Memory B cell (primary cell): ENCODE measurements around the gene LGALS9.

Experiments
- ATAC-seq: fragments of 150-1000 bp; cut with Tn5 transposase; 2 replicates; pipeline ENCODE4 v1.10.0; 2021; ENCODE audit warnings: low read depth, mild to moderate bottlenecking, moderate library complexity
- DNase-seq, 2 donors: peaks; one replicate each; pipeline ENCODE4 v3.0.0; 2022; ENCODE audit warnings: low spot score in 2 of 2
- H3K27ac Mint-ChIP-seq: one replicate; pipeline ENCODE4 v1.8.0; 2022; ENCODE audit warnings: mild to moderate bottlenecking, moderate library complexity, mixed read lengths
- H3K27me3 Mint-ChIP-seq: one replicate; pipeline ENCODE4 v1.8.0; 2022; ENCODE audit warnings: mixed read lengths
- H3K36me3 Mint-ChIP-seq: one replicate; pipeline ENCODE4 v1.8.0; 2022; ENCODE audit warnings: mild to moderate bottlenecking, mixed read lengths
- H3K4me1 Mint-ChIP-seq: one replicate; pipeline ENCODE4 v1.8.0; 2022; ENCODE audit warnings: mixed read lengths
- H3K4me3 Mint-ChIP-seq: one replicate; pipeline ENCODE4 v1.8.0; 2022; ENCODE audit warnings: mild to moderate bottlenecking, moderate library complexity, mixed read lengths
- H3K9me3 Mint-ChIP-seq: one replicate; pipeline ENCODE4 v1.8.0; 2022; ENCODE audit warnings: mixed read lengths

The LGALS9 gene

DNA sequence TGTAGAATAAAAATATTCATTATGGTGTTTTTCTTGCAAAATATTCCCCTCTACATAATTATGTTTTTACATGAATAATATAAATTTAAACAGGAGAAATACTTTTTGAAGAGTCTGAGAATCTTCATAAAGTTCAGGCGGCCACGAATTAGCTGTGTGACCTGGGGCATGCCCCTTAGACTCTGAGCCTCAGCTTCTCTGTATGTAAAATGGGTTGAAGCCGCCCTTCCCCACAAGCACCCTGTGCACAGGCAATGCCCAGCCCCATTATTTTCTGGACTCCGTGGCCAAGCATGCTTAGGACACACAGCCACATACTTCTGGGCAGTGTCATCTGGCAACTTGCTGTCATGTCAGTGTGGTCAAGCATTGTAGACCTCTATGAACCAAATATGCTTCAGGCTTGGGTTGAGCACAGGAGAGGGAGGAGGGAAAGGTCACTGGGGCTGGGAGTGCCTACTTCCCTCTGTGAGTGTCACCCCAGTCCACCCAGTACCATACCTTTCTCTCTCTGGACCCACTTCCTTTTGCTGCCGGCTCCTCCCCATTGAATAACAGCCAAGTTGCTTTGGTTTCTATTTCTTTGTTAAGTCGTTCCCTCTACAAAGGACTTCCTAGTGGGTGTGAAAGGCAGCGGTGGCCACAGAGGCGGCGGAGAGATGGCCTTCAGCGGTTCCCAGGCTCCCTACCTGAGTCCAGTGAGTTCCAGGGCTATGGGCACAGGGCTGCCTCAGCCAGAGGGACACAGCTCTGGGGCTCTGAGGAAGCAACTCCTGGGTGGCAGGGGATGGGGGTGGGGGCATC is at the start of gene LGALS9:
Gene LGALS9 (plus strand): TSS at position 582 of the 804 bp plus-strand sequence. CDS start 78 bp downstream, at position 660.
- DNase-seq = peak in 1 of 2 donors; percentile 14
- peaks cover 31% of the 10 kb centered on the region for H3K4me1 Mint-ChIP-seq
- ATAC-seq = peak; percentile 53

DNA sequence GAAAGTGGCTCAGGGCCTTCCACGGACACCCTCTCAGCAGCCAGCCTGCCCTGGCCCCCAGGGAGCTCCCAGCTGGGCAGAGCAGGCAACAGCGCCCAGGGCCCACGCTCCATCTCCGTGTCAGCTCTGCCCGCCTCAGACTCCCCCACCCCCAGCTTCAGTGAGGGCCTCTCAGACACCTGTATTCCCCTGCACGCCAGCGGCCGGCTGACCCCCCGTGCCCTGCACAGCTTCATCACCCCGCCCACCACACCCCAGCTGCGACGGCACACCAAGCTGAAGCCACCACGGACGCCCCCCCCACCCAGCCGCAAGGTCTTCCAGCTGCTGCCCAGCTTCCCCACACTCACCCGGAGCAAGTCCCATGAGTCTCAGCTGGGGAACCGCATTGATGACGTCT is 48.3 kb upstream of the LGALS9 start:
- ATAC-seq (no peak), DNase-seq (no peak)
- H3K4me1 Mint-ChIP-seq = peaks cover 15% of the 10 kb centered on the region
- no peak overlapping the region for H3K4me3 Mint-ChIP-seq
- no peaks in the 10 kb centered on the region for H3K27me3 Mint-ChIP-seq
- H3K9me3 Mint-ChIP-seq = no peaks in the 10 kb centered on the region
- H3K36me3 Mint-ChIP-seq = peaks cover 3% of the 10 kb centered on the region
- H3K27ac Mint-ChIP-seq = no peak overlapping the region

More for the DNA sequence above, at the start of gene LGALS9:
- Mint-ChIP-seq H3K4me3 (peak within 1 kb of the TSS; percentile 96), H3K27ac (peak within 1 kb of the TSS; percentile 88), H3K27me3 (no peaks in the 10 kb centered on the region), H3K9me3 (no peaks in the 10 kb centered on the region), H3K36me3 (peaks cover 6% of the 10 kb centered on the region)

DNA sequence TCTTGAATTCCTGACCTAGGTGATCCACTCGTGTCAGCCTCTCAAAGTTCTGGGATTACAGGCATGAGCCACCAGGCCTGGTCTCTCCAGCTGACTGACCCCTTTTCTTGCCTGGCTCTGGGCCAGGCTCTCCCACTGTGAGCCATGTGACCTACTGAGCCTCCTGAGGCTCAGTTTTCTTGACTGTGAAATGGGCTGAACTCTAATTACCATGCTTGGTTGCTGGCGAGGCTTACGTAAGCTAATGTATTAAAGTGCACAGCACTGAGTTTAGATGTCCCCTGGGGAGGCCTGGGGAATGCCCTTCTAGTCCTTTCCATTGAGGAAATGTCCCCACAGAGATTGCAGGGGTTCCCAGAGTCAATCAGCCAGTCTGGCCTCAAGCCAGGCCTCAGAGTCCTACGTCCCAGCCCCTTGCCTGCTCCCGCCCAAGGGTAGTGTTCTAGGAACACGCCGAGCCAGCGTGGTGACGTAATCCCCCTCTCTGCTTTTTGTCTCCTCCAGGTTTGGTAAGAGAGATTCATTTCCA is 45.8 kb upstream of the LGALS9 start:
- DNase-seq = no peak
- Mint-ChIP-seq H3K4me1 (peaks cover 11% of the 10 kb centered on the region), H3K9me3 (no peaks in the 10 kb centered on the region), H3K27ac (peak overlapping the region; percentile 74), H3K36me3 (peaks cover 10% of the 10 kb centered on the region), H3K27me3 (no peaks in the 10 kb centered on the region), H3K4me3 (no peak overlapping the region)
- peak; percentile 87 for ATAC-seq

DNA sequence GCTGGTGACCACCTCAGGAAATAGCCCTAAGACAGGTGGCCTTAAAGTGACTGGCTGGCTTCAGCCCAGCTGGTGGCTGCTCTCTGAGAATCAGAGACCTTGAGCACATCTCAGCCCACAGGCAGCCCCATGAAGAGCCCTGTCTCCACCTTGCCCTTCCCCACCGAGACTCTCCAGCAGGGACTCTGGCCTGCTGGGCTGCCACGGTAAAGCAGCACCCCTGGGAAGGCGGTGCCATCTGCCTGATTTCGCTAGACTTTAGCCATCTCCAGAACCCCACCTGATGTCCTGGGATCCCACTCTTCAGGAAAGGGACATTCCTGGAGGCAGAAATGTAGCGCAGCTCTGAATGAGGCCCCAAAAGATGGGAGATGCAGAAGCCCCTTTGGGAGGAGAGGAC is 45.2 kb upstream of the LGALS9 start:
- Mint-ChIP-seq H3K36me3 (peaks cover 12% of the 10 kb centered on the region), H3K27me3 (no peaks in the 10 kb centered on the region), H3K4me1 (peaks cover 11% of the 10 kb centered on the region), H3K27ac (peak overlapping the region; percentile 74), H3K4me3 (no peak overlapping the region), H3K9me3 (no peaks in the 10 kb centered on the region)
- DNase-seq (no peak), ATAC-seq (no peak)

DNA sequence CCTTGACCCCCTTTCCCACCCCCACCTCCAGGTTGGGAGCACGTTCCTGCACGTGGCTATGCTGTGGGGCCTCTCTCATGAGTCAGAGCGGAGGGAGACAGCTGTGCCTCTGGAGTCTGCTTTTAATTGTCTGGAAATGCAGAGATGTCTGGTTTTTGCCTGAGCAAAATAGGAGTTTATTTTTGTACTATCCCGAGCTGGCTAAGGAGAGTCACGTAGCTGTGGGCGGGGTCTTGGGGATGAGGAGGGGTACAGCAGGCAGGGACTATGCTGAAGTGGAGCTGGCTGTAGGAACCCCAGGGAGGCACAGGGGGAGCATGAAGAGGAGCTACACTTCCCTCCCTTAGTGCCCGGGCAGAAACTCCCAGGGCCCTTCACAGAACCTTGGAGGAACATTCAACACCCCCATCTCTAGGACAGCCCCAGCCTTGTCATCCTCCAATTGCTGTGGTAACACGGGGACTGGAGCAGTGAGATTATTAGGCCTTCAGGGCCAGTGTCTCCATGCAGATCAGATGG is 44.7 kb upstream of the LGALS9 start:
- no peak for ATAC-seq
- Mint-ChIP-seq H3K27ac (peak overlapping the region; percentile 74), H3K4me1 (peaks cover 10% of the 10 kb centered on the region), H3K4me3 (no peak overlapping the region), H3K36me3 (peaks cover 15% of the 10 kb centered on the region), H3K9me3 (no peaks in the 10 kb centered on the region), H3K27me3 (no peaks in the 10 kb centered on the region)
- DNase-seq = no peak

DNA sequence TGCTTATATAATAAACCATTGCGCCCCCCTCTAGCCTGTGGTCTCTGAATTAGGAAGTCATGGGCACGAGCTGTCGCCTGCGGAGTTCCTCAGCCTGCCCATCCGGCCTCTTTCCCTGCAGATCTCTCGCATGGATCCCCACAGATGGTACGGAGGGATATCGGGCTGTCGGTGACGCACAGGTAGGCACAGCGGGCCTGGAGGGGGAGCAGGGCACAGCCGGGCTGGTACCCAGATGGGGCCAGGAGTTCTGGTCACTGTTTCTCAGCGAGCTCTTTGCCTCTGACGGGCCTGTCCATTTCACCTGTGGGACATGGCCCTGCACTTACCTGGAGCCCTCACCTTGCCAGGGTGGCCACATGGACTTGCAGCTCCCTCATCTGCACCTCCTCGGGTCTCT is 42.6 kb upstream of the LGALS9 start:
- H3K27ac Mint-ChIP-seq = no peak overlapping the region
- no peak overlapping the region for H3K4me3 Mint-ChIP-seq
- H3K27me3 Mint-ChIP-seq = no peaks in the 10 kb centered on the region
- ATAC-seq (no peak), DNase-seq (no peak)
- H3K9me3 Mint-ChIP-seq = no peaks in the 10 kb centered on the region
- peaks cover 17% of the 10 kb centered on the region for H3K36me3 Mint-ChIP-seq
- peaks cover 7% of the 10 kb centered on the region for H3K4me1 Mint-ChIP-seq

DNA sequence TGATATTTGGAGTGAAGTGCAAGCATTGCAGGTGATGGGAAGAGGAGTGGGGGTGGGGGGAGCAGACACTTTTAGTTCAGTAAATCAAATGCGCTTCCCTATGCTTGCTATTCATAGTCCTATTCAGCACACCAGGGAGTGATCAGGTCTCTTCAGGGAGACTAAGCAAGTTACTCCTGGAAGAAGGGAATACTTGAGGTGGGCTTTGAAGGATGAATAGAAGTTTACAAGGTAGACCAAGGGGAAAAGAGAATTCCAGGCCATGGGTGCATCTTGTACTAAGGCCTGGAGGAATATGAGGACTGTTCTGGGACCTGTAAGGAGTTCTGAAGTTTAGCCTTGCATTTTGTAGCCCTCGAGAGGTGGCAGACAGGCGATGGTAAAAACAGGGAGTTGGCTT is 40.1 kb upstream of the LGALS9 start:
- Mint-ChIP-seq H3K4me1 (no peaks in the 10 kb centered on the region), H3K27me3 (no peaks in the 10 kb centered on the region), H3K27ac (no peak overlapping the region), H3K4me3 (no peak overlapping the region), H3K9me3 (no peaks in the 10 kb centered on the region), H3K36me3 (peaks cover 19% of the 10 kb centered on the region)
- no peak for DNase-seq
- ATAC-seq = no peak

DNA sequence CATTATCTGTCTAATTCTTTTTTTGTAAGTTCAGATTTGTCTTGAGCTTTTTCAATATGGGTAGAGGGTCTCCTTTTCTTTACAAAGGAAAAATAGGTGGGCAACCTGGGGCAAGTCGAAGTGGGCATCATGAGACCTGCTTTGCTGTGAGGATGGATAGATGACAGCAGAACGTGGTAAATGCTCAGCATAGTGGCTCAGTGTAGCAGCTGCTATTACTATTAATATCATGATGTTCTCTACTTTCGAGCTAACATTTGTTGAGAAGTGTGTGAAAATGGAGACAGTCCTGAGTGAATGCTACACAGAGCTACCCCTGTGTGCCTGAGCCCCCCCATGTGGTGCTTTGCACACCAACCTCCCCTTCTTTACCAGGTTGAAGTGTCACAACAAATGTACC is 39.0 kb upstream of the LGALS9 start:
- H3K4me1 Mint-ChIP-seq = no peaks in the 10 kb centered on the region
- H3K27ac Mint-ChIP-seq = no peak overlapping the region
- H3K4me3 Mint-ChIP-seq = no peak overlapping the region
- H3K36me3 Mint-ChIP-seq = peaks cover 22% of the 10 kb centered on the region
- H3K9me3 Mint-ChIP-seq = no peaks in the 10 kb centered on the region
- H3K27me3 Mint-ChIP-seq = no peaks in the 10 kb centered on the region
- no peak for ATAC-seq
- DNase-seq = no peak

DNA sequence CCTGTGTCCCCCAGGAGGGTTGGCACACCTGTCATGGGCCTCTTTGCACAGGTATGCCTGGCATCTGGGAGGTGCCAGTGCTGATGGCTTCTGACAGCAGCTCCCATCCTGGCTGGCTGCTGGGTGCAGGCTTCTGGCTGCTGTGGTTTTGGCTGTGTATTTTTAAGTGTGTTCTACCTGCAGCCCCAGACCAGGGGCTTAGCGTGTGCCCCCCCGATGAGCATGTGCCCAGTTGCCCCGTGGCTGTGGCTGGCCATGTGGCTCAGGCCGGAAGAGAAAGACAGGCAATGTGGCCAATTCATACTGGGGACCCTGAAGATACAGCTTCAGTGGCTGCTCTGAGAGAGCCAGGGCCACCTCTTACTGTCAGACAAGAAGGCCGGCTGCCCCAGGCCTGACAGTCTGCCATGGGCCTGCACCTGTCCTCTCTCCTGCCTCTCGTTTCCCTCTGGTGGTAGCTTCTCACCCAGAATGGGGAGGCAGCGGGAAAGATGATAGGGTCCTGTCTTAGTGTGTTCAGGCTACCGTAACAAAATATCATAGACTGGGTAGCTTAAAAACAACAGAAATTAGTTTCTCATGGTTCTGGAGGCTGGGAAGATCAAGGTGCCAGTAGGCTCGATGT is 37.6 kb upstream of the LGALS9 start:
- Mint-ChIP-seq H3K36me3 (peaks cover 22% of the 10 kb centered on the region), H3K27me3 (no peaks in the 10 kb centered on the region), H3K4me3 (no peak overlapping the region), H3K9me3 (no peaks in the 10 kb centered on the region), H3K4me1 (no peaks in the 10 kb centered on the region), H3K27ac (no peak overlapping the region)
- ATAC-seq (no peak), DNase-seq (no peak)

DNA sequence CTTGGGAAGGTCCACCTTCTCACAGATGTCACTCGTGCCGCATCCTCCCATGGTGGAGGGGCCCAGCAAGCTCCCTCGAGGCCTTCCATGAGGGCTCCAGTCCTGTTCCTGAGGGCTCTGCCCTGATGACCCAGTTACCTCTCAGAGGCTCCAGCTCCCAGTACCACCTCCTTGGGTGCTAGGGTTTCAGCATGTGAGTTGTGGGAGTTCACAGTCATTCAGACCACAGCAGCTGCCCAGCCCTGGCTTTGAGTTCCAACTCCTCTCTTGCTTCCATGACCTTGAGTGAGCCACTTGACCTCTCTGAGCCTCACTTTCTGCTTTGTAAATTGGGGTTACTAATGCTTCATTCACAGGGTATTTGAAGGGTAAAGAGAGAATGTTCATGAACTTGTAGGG is 37.1 kb upstream of the LGALS9 start:
- H3K4me3 Mint-ChIP-seq = no peak overlapping the region
- H3K36me3 Mint-ChIP-seq = peaks cover 22% of the 10 kb centered on the region
- peak overlapping the region; percentile 15 for H3K27ac Mint-ChIP-seq
- H3K4me1 Mint-ChIP-seq = no peaks in the 10 kb centered on the region
- no peaks in the 10 kb centered on the region for H3K9me3 Mint-ChIP-seq
- DNase-seq (no peak), ATAC-seq (no peak)
- no peaks in the 10 kb centered on the region for H3K27me3 Mint-ChIP-seq

DNA sequence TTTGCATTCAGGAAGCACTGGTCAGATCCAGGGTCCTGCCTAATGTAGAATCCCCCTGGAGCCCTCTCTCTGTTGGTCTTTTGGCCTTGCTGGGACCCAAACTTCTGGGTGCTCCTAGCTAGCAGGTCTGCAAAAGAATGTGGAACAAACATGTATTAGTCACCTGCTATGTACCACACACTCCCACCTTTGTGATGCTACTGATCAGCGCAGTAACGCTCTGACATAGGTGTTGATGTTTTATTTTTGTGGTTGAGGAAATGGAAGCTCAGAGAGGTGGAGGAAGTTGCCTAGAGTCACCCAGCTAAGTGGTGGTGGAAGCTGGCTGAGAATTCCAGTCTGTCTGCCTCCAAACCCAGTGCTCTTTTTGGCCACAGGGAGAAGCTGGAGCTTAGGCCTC is 35.8 kb upstream of the LGALS9 start:
- H3K4me1 Mint-ChIP-seq = peaks cover 2% of the 10 kb centered on the region
- H3K27ac Mint-ChIP-seq = no peak overlapping the region
- ATAC-seq (no peak), DNase-seq (no peak)
- H3K36me3 Mint-ChIP-seq = peaks cover 14% of the 10 kb centered on the region
- H3K9me3 Mint-ChIP-seq = no peaks in the 10 kb centered on the region
- H3K4me3 Mint-ChIP-seq = no peak overlapping the region
- H3K27me3 Mint-ChIP-seq = no peaks in the 10 kb centered on the region

DNA sequence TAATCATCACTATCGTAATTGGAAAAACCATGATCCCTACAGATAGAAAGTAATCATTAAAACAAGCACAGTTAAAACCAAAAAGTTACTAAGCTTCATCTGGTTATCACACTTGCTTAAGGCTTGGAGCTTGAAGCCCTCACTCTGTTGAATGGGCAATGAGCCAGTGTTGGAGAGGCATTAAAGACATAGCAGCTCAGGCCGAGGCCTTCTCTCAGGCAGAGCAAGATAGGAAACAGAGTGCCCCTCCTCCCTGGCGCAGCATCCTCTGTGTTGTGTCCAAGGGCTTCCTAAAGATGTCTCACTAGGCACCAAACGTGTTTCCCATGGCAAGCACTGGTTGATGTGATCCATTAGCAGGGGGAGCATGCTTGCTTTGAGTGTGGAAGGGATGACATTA is 34.9 kb upstream of the LGALS9 start:
- peaks cover 2% of the 10 kb centered on the region for H3K4me1 Mint-ChIP-seq
- ATAC-seq = no peak

DNA sequence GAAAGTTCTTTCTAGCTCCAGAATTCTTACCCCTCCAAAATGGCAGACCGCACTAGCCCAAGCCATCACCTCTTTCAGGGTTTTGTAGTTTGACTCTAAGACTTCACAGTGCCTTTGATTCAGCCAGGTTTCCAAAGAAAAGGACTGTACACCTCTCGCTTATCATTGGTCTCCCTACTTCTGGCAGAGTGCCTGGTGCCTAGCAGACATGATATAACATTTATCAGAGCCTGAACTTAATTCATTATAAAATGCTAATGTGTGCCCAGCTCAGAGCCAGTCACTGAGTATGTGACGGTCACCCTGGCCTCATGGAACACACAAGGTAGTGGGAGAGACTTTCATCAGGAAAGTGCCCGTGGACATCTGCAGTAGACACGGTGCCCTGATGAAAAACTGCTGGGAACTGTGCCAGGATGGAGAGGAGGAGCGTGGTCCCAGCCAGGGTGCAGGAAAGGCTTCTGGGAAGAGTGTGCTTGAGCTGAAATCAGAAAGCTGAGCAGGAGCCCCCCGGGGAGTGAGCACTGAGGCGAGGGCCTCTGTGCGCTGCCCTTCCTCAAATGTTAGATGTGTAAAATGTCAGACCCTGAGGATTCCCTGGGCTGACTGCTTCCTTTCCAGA is 34.3 kb upstream of the LGALS9 start:
- H3K4me1 Mint-ChIP-seq = peaks cover 2% of the 10 kb centered on the region
- H3K27ac Mint-ChIP-seq = no peak overlapping the region
- no peak for ATAC-seq
- H3K36me3 Mint-ChIP-seq = peaks cover 10% of the 10 kb centered on the region
- no peaks in the 10 kb centered on the region for H3K9me3 Mint-ChIP-seq
- H3K4me3 Mint-ChIP-seq = no peak overlapping the region
- no peaks in the 10 kb centered on the region for H3K27me3 Mint-ChIP-seq
- no peak for DNase-seq

More for the DNA sequence above, 34.9 kb upstream of the LGALS9 start:
- no peak for DNase-seq
- no peak overlapping the region for H3K27ac Mint-ChIP-seq
- H3K9me3 Mint-ChIP-seq = no peaks in the 10 kb centered on the region
- peaks cover 10% of the 10 kb centered on the region for H3K36me3 Mint-ChIP-seq
- no peaks in the 10 kb centered on the region for H3K27me3 Mint-ChIP-seq
- H3K4me3 Mint-ChIP-seq = no peak overlapping the region

DNA sequence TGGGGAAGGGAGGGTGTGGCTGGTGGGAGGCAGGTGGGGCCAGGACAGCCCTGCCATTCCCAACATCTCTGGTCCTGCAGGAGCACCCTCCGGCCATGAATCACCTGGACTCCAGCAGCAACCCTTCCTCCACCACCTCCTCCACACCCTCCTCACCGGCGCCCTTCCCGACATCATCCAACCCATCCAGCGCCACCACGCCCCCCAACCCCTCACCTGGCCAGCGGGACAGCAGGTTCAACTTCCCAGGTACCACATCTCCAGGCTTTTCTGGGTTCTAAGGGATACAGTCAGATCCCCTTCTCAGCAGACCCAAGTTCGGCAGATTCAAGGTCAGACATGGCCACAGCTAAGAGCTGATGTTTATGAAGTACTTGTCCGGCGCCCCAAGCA is 33.8 kb upstream of the LGALS9 start:
- ATAC-seq (no peak), DNase-seq (no peak)
- Mint-ChIP-seq H3K9me3 (no peaks in the 10 kb centered on the region), H3K27ac (no peak overlapping the region), H3K27me3 (no peaks in the 10 kb centered on the region), H3K4me3 (no peak overlapping the region), H3K36me3 (peaks cover 10% of the 10 kb centered on the region), H3K4me1 (peaks cover 2% of the 10 kb centered on the region)
